HG02885 (cell line): ENCODE measurements around the gene KIF3A.

ENCODE experiments used
- ATAC-seq: cut with Tn5 transposase; IDR thresholded peaks from one replicate; pipeline ENCODE4 v1.9.1; 2021; ENCODE audit warnings: mild to moderate bottlenecking; ENCODE audit not compliant: unreplicated experiment, poor library complexity

KIF3A gene

GRCh38 chr5:132666310-132667123 lies 70.8 kb downstream of the KIF3A start:
- ATAC-seq, result no peak

- ATAC-seq, result no peak
Measured at GRCh38 chr5:132665574-132666080, 71.7 kb downstream of the KIF3A start.

- no peak for ATAC-seq
Measured at GRCh38 chr5:132664696-132665209, 72.6 kb downstream of the KIF3A start.

DNA sequence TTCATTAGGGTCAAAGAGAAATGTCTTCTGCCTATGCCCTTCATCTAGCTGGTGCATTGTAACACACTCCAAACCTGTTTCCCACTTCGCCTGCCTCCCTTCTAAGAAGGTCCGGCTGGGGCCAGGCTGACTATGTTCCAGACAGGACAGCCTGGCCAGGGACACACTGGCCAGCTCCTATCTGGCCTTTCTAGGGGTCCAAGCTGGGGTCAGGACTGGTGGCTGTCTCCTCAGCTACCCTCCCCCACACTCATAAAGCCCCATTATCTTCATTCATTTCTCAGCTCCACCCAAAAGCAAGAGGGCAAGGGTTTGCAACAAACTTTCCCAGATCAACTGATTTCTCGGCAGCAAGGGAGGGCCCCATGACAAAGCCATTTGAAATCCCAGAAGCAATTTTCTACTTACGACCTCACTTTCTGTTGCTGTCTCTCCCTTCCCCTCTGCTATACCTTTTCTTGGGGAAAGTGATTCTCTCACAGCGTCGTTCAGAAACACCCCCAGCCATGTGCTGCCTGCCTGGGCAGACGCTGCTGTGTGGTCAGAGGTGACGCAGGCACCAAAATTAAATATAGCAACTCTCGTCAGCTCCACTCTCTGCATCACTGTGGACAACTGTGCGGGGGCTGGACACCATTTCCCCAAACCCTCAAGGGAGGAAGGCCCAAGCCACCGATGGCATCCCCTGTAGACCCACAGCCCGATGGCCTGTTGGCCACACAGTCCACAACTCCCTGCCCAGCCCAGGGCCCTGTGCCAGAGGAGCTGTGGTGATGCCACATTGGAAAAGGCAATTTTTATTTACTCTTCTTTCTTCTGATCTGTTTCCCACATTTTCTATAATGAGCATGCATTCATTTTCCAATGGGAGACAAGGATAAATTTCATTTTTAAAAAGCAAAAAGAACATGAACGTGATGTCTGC lies 73.3 kb downstream of the KIF3A start:
- ATAC-seq, result peak; percentile 59

- peak; percentile 68 for ATAC-seq
Measured at GRCh38 chr5:132662925-132663770, 74.2 kb downstream of the KIF3A start.

DNA sequence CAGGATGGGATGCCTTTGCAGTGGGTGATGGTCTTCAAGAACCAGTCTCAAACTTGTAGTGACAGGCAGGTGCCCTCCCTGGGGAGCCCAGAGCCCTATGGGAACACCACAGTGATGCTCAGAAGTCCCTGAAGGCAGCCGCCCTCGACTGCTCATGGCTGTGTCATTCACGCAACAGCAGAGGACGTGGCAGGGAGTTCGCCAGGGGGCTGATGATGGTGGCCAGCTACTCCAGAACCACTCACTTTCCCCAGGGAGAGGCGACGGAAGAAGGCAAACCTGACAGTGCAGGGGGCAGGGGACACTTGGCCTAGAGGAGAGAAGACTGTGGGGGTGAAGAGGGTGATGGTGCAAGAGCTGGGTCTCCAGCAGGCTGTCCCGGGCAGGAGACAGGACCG lies 75.3 kb downstream of the KIF3A start:
- ATAC-seq, result no peak

- no peak for ATAC-seq
Measured at GRCh38 chr5:132661231-132662003, 75.9 kb downstream of the KIF3A start.

GRCh38 chr5:132659598-132660493 lies 77.5 kb downstream of the KIF3A start:
- ATAC-seq, result no peak

DNA sequence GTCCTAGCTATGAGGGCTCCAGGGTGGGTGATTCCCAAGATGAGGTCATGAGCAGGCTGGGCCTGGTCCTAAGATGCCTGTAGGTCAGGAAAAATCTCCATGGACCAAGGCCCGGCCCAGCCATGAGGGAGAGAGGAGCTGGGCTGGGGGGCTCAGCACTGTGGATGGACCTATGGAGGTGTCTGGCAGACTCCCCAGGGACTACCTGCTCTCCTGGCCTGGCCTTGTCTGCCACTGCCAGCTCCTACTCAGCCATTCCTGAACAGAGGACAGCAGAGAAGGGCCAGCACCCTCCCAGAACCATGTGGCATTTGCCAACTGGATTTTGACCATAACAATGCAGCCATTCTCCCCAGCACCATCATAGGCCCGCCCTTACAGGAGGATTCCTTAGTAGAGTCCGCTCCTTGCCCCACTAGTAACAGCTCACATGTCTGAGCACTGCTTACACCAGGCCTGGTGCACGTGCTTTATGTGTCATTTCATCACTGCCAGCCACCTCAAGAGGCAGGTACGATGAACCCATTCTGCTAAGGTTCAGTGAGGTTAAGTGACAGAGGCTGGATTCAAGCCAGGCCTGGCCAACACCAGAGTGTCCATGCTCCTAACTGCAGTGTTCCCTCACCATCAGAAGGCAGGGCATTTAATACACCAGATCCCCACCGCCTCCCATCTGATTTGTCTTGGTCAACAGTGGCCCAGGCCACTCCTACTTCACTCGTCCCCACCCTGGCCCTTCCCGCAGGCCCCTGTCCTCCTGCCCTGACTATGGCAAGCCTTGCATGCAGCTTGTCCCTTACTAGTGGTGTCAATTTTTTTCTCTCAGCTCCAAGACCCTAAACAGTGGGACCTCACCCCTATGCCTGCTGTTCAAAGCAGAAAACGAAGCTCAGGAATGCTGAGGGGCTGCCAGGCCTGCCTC lies 78.7 kb downstream of the KIF3A start:
- ATAC-seq, result no peak

- no peak for ATAC-seq
Measured at GRCh38 chr5:132657676-132658380, 79.5 kb downstream of the KIF3A start, which contains the start of gene IL13. Gene IL13 (plus strand): TSS chr5:132658173. CDS start chr5:132658187, 14 bp downstream.

DNA sequence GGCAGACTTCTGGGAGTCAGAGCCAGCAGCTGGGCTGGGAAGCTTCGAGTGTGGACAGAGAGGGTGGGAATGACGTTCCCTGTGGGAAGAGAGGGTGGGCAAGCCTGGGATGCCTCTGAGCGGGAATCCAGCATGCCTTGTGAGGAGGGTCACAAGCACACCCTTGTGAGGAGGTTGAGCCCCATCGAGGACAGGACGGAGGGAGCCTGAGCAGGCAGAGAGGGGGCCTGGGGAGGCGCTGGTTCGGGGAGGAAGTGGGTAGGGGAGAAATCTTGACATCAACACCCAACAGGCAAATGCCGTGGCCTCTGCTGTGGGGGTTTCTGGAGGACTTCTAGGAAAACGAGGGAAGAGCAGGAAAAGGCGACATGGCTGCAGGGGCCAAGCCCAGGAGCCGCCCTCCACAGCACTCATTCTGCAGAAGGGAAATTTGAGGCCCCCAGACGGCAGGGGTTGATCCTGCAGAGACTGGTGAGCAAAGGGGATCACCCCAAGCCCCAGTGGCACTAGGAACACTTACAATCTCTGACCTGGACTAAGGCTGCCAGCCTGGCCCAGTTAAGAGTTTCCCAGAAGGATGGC lies 80.5 kb downstream of the KIF3A start:
- no peak for ATAC-seq

GRCh38 chr5:132655821-132656773 lies 81.2 kb downstream of the KIF3A start:
- no peak for ATAC-seq

DNA sequence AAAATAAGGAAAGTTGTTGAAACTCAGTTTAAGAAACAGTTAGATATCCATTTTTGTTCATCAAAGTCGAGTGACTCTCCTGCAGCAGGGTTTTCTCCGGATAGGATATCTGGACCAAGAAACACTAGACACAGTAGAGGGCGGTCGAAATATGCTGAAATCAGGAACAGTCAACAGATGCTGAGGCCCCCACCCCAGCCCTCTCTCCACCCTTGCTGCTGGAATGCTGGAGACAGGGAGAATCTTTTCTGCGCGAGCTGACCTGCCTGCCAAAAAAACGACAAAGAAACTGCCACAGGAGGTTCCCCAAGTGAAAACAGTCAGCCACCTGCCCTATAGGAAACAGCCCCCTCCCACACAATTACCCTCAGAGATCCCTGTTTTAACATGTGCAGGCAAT lies 83.6 kb downstream of the KIF3A start:
- no peak for ATAC-seq

GRCh38 chr5:132651838-132652469 lies 85.4 kb downstream of the KIF3A start:
- ATAC-seq, result no peak

GRCh38 chr5:132648355-132648754 lies 89.0 kb downstream of the KIF3A start:
- ATAC-seq, result no peak
